Lung (tissue), 12 donors: ENCODE results near the gene SLC37A1. TPM values are rescaled to one million over a fixed set of nuclear protein-coding genes. Genes with fewer than 3 reads are reported as not detected.

Experiments
- ATAC-seq: fragments of 200-7000 bp; cut with Tn5 transposase; one replicate; pipeline ENCODE4 v1.9.1; 2020; ENCODE audit warnings: moderate number of reproducible peaks; ENCODE audit not compliant: insufficient read depth, low FRiP score
- DNase-seq, 3 donors: peaks; one replicate each; pipeline ENCODE4 v3.0.0-alpha.2; 2013 to 2017
- H3K27ac ChIP-seq, 2 donors: one replicate each; pipeline ENCODE4 v1.5.1; 2013; ENCODE audit warnings: mild to moderate bottlenecking in 2 of 2, moderate library complexity in 2 of 2, control low read depth in 1 of 2, inconsistent platforms in 1 of 2, low read depth in 1 of 2, low read length in 1 of 2
- H3K27me3 ChIP-seq, 3 donors: one replicate each; pipeline ENCODE4 v1.5.1; 2013; ENCODE audit warnings: low read length in 2 of 3; ENCODE audit not compliant: control insufficient read depth in 3 of 3, insufficient read depth in 3 of 3
- H3K36me3 ChIP-seq, 4 donors: one replicate each; pipeline ENCODE4 v1.5.1; 2013; ENCODE audit warnings: low read length in 4 of 4, mild to moderate bottlenecking in 1 of 4, moderate library complexity in 1 of 4; ENCODE audit not compliant: control insufficient read depth in 4 of 4, insufficient read depth in 4 of 4
- H3K4me1 ChIP-seq, 5 donors: one replicate each; pipeline ENCODE4 v1.5.1; 2013; ENCODE audit warnings: low read length in 5 of 5, mild to moderate bottlenecking in 2 of 5, moderate library complexity in 1 of 5; ENCODE audit not compliant: control insufficient read depth in 5 of 5, insufficient read depth in 5 of 5
- H3K4me3 ChIP-seq: one replicate; pipeline ENCODE4 v1.5.1; 2013; ENCODE audit warnings: mild to moderate bottlenecking, control low read depth, moderate library complexity
- H3K9ac ChIP-seq, 2 donors: one replicate each; pipeline ENCODE4 v1.5.1; 2013; ENCODE audit warnings: low read length in 2 of 2, control low read depth in 1 of 2; ENCODE audit not compliant: insufficient read depth in 1 of 2
- H3K9me3 ChIP-seq, 4 donors: one replicate each; pipeline ENCODE4 v1.5.1; 2013; ENCODE audit warnings: low read length in 3 of 4, mild to moderate bottlenecking in 1 of 4, moderate library complexity in 1 of 4; ENCODE audit not compliant: control insufficient read depth in 4 of 4, insufficient read depth in 3 of 4
- CTCF ChIP-seq: IDR thresholded peaks from 2 replicates; pipeline ENCODE4 v1.5.1; 2012; ENCODE audit warnings: mild to moderate bottlenecking; ENCODE audit errors: control extremely low read depth, extremely low read depth
- WGBS, 2 donors: extraction: QIAGEN DNeasy Blood & Tissue Kit; methylation state at CpG; one replicate each; pipeline ENCODE4 v1.1.7; 2013; 5-methylcytosine and 5-hydroxymethylcytosine counted together
- polyA plus RNA-seq, 2 donors: library from polyadenylated mRNA; stranded (reverse); fragments of 200-250 nt; gene quantifications; one replicate each; pipeline ENCODE4 v1.2.1, GENCODE V29; 2013
- total RNA-seq, 2 donors: library from RNA; depleted of rRNA in 1 of 2; stranded (reverse); fragments of >200 nt in 1 of 2; gene quantifications; one replicate each; pipeline ENCODE4 v1.2.1, GENCODE V29; 2014 to 2021
- donor health status: control.
- donor health status: control.
- donor health status: Bipolar disorder and iron deficiency.
- donor health status: healthy.
- donor health status: DM: yes; HTN: yes; CAD: no.

Gene SLC37A1
- total and polyA plus RNA-seq, 4 donors = 13.3 to 29.5 (median 19.6) TPM

- ATAC-seq (no peak), DNase-seq (no peak)
- no peaks in the 10 kb centered on the region for H3K4me1 ChIP-seq
- H3K27ac ChIP-seq = no peak overlapping the region
- H3K9me3 ChIP-seq = peaks cover 0 to 8% (median 6%) of the 10 kb centered on the region in 4 donors
- no peak overlapping the region for H3K4me3 ChIP-seq
- no peak overlapping the region for H3K9ac ChIP-seq
- H3K27me3 ChIP-seq = no peaks in the 10 kb centered on the region
- H3K36me3 ChIP-seq = no peaks in the 10 kb centered on the region
- 51 to 65% methylated on average over 3 to 4 of the region's 4 CpGs for WGBS, 2 donors
- no peak for TF ChIP-seq CTCF
Observed at GRCh38 chr21:42608446-42608845, 94.8 kb downstream of the SLC37A1 start.

DNA sequence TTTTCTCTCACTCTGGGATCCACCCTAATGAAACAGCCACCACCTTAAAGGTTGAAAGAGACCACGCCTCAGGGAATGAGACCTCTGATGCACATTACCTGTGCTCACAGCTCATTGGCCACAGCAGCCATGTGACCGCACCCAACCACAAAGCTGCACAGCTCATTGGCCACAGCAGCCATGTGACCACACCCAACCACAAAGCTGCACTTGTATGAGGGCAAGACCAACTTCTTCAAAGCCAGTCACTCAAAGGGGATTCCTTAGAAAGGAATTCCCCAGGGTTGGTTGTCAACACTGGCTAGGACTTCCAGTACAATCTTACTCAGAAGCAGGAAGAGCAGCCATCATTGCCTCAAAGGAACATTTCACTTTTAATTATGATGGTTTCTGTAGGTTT is 96.2 kb downstream of the SLC37A1 start:
- Histone ChIP-seq H3K27me3 (no peaks in the 10 kb centered on the region), H3K27ac (no peak overlapping the region), H3K9ac (no peak overlapping the region), H3K4me3 (no peak overlapping the region), H3K36me3 (no peaks in the 10 kb centered on the region), H3K9me3 (peaks cover 0 to 6% (median 4%) of the 10 kb centered on the region in 4 donors), H3K4me1 (no peaks in the 10 kb centered on the region)
- TF ChIP-seq CTCF = no peak
- ATAC-seq = no peak
- no peak for DNase-seq
- WGBS, 2 donors = 97 to 98% methylated on average over 2 of the region's 2 CpGs

DNA sequence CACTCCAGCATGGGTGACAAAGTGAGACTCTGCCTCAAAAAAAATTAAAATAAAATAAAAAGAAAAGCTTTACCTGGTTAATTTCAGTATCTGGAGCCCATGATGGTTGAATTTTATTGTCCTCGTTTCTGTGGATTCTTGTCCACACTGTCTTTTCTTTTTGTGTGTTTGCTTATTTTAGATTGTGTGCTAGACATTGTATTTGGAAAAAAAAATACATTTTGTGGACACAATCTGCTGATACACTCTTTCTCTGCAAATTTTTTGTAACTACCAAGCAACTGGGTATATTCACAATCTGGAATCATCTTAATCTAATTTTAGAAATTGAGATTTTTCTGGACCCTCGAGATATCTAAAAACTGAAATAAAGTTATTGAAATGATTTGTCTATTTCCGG is 98.2 kb downstream of the SLC37A1 start:
- H3K9me3 ChIP-seq = peaks cover 0 to 6% (median 2%) of the 10 kb centered on the region in 4 donors
- H3K4me3 ChIP-seq = no peak overlapping the region
- no peak for DNase-seq
- H3K9ac ChIP-seq = no peak overlapping the region
- ATAC-seq = no peak
- H3K36me3 ChIP-seq = no peaks in the 10 kb centered on the region
- peaks cover 0 to 8% (median 0%) of the 10 kb centered on the region in 3 donors for H3K27me3 ChIP-seq
- H3K27ac ChIP-seq = no peak overlapping the region
- no peak for TF ChIP-seq CTCF
- H3K4me1 ChIP-seq = peaks cover 0 to 5% (median 0%) of the 10 kb centered on the region in 5 donors
- WGBS, 2 donors = 92 to 95% methylated on average over 3 of the region's 3 CpGs

GRCh38 chr21:42612390-42612789 is 98.7 kb downstream of the SLC37A1 start:
- Histone ChIP-seq H3K27me3 (peaks cover 0 to 8% (median under 1%) of the 10 kb centered on the region in 3 donors), H3K4me1 (peaks cover 0 to 5% (median 0%) of the 10 kb centered on the region in 5 donors), H3K9me3 (peaks cover 0 to 6% (median 2%) of the 10 kb centered on the region in 4 donors), H3K4me3 (no peak overlapping the region), H3K9ac (no peak overlapping the region), H3K36me3 (no peaks in the 10 kb centered on the region), H3K27ac (no peak overlapping the region)
- 92 to 95% methylated on average over 1 of the region's 1 CpG for WGBS, 2 donors
- no peak for TF ChIP-seq CTCF
- ATAC-seq (no peak), DNase-seq (no peak)
